ENCODE results near the gene DCX. TPM values are rescaled to one million over a fixed set of nuclear protein-coding genes. Genes with fewer than 3 reads are reported as not detected.

DCX gene
- total and polyA plus RNA-seq, 8 donors: 0.13 to 0.33 (median 0.15) TPM; not detected in 2

- Histone ChIP-seq H3K9me3 (no peaks in the 10 kb centered on the region), H3K27me3 (no peaks in the 10 kb centered on the region), H3K27ac (no peak overlapping the region), H3K4me3 (no peak overlapping the region), H3K4me1 (no peaks in the 10 kb centered on the region), H3K36me3 (no peaks in the 10 kb centered on the region)
- ATAC-seq (no peak), DNase-seq (no peak)
- TF ChIP-seq, protein P1, sequence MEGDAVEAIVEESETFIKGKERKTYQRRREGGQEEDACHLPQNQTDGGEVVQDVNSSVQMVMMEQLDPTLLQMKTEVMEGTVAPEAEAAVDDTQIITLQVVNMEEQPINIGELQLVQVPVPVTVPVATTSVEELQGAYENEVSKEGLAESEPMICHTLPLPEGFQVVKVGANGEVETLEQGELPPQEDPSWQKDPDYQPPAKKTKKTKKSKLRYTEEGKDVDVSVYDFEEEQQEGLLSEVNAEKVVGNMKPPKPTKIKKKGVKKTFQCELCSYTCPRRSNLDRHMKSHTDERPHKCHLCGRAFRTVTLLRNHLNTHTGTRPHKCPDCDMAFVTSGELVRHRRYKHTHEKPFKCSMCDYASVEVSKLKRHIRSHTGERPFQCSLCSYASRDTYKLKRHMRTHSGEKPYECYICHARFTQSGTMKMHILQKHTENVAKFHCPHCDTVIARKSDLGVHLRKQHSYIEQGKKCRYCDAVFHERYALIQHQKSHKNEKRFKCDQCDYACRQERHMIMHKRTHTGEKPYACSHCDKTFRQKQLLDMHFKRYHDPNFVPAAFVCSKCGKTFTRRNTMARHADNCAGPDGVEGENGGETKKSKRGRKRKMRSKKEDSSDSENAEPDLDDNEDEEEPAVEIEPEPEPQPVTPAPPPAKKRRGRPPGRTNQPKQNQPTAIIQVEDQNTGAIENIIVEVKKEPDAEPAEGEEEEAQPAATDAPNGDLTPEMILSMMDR (IDR thresholded peaks at IDR 0.05): no peak
- intact Hi-C loops (cut with DNase I): no loop called here
Measured at GRCh38 chrX:111376897-111377578, 35.0 kb downstream of the DCX start.

DNA sequence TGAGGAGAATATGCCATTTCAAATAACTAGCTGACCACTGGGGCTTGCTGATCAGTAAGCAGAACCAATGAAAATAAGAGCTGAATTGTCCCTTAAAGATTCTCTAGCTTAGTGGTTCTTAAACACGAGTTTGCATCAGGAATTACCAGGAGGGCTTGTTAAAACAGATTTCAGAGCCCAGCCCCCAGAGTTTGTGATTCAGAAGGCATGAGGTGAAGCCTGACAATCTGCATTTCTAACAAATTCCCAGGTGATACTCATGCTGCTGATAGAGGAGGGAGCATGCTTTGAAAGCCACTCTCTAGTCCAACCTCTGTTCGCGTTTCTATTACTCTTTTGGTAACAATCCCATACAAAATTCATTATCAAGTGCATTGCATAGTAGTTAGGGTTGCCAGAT is 35.5 kb downstream of the DCX start:
- H3K9me3 ChIP-seq: no peaks in the 10 kb centered on the region
- H3K36me3 ChIP-seq: no peaks in the 10 kb centered on the region
- no peaks in the 10 kb centered on the region for H3K4me1 ChIP-seq
- no peak overlapping the region for H3K4me3 ChIP-seq
- intact Hi-C loops (cut with DNase I): no loop called here
- ATAC-seq (no peak), DNase-seq (no peak)
- H3K27ac ChIP-seq: no peak overlapping the region
- TF ChIP-seq, protein P1 (IDR thresholded peaks at IDR 0.05): no peak
- no peaks in the 10 kb centered on the region for H3K27me3 ChIP-seq

DNA sequence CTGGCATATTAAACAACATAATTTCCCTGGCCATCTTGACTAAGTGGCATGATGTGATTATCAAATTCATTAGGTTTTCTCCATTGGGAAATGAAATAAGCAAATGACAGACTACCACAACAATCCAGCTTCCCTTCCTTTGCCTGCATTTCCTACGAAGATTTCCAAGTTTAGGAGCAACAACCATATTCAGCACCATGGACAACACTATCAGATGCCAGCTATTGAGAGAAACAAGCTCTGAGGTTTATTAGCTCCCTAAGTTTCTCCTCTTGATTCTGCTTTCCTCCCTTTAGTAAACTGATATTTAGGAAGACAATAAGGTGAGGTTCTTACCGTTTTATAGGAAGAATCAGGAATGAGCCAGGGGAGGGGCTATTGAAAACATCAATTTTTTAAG is 36.2 kb downstream of the DCX start:
- Histone ChIP-seq H3K36me3 (no peaks in the 10 kb centered on the region), H3K27ac (no peak overlapping the region), H3K27me3 (no peaks in the 10 kb centered on the region), H3K4me1 (no peaks in the 10 kb centered on the region), H3K4me3 (no peak overlapping the region), H3K9me3 (no peaks in the 10 kb centered on the region)
- TF ChIP-seq, protein P1 (IDR thresholded peaks at IDR 0.05): no peak
- ATAC-seq (no peak), DNase-seq (no peak)
- intact Hi-C loops (cut with DNase I): no loop called here

DNA sequence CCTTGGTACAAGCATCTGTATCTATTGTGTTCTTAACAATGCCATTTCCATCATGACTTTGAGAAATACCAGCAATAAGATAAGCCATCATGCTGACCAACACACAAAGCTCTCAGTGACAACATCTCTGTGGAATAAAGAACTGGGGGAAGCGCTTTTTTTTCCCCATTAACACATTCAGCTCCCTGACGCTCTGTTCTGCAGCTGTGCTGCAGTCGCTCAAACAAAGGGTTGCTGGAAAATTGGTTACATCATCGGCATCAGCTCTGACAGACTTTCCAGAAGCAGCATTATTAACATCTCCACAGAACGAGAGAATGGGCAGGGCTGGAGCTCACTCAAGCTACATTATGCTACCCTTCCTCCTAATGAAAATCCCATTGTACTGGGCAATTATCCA is 39.9 kb downstream of the DCX start:
- intact Hi-C loops (cut with DNase I): no loop called here
- no peak for ATAC-seq
- no peak overlapping the region for H3K27ac ChIP-seq
- TF ChIP-seq, protein P1 (IDR thresholded peaks at IDR 0.05): no peak
- no peaks in the 10 kb centered on the region for H3K36me3 ChIP-seq
- no peak overlapping the region for H3K4me3 ChIP-seq
- no peaks in the 10 kb centered on the region for H3K4me1 ChIP-seq
- H3K9me3 ChIP-seq: no peaks in the 10 kb centered on the region
- no peak for DNase-seq
- no peaks in the 10 kb centered on the region for H3K27me3 ChIP-seq

GRCh38 chrX:111365770-111366325 is 46.1 kb downstream of the DCX start:
- H3K36me3 ChIP-seq: no peaks in the 10 kb centered on the region
- H3K27me3 ChIP-seq: no peaks in the 10 kb centered on the region
- TF ChIP-seq, protein P1 (IDR thresholded peaks at IDR 0.05): no peak
- H3K4me3 ChIP-seq: no peak overlapping the region
- ATAC-seq (no peak), DNase-seq (no peak)
- intact Hi-C loops (cut with DNase I): no loop called here
- no peak overlapping the region for H3K27ac ChIP-seq
- H3K4me1 ChIP-seq: no peaks in the 10 kb centered on the region
- H3K9me3 ChIP-seq: no peaks in the 10 kb centered on the region

Measured in left lung (tissue), 10 donors.